ENCODE data around the gene ARHGDIA.

- TF ChIP-seq CTCF (IDR thresholded peaks at IDR 0.05; ENCODE audit: low read length) (peak; percentile 27; the same call in 1 of the 2 replicates), EZH2 (optimal IDR thresholded peaks at IDR 0.05; ENCODE audit: low read depth, low read length) (no peak), EZH2phosphoT487 (IDR thresholded peaks at IDR 0.05; ENCODE audit: low read length) (no peak)
Measured at GRCh38 chr17:81911277-81911961, 40.3 kb upstream of the ARHGDIA start, which contains the start of gene PCYT2.

All from MM.1S (cell line).